ENCODE results near the gene CYSLTR2. TPM values are rescaled to one million over a fixed set of nuclear protein-coding genes. Genes with fewer than 3 reads are reported as not detected.

The CYSLTR2 gene
- total and polyA plus RNA-seq, 2 of the 8 experiments (the other 6 are each of a cell fraction or from before 2014, with no cell fraction given) = not detected

GRCh38 chr13:48625413-48626076 lies 28.2 kb upstream of the CYSLTR2 start (continued):
- TF ChIP-seq KDM4A (IDR thresholded peaks at IDR 0.05; ENCODE audit: low read depth, low read length, severe bottlenecking) (no peak), RNF2 (IDR thresholded peaks at IDR 0.05; ENCODE audit: borderline replicate concordance, low read depth, low read length, missing control alignments, poor library complexity, severe bottlenecking) (no peak), BACH1 (IDR thresholded peaks at IDR 0.05; ENCODE audit: low read length) (no peak)
- TF ChIP-seq, protein P1, sequence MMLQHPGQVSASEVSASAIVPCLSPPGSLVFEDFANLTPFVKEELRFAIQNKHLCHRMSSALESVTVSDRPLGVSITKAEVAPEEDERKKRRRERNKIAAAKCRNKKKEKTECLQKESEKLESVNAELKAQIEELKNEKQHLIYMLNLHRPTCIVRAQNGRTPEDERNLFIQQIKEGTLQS (IDR thresholded peaks at IDR 0.05; ENCODE audit: insufficient read depth, low read depth, low read length) = no peak
